EH (cell line): ENCODE measurements around the gene DOC2B.
"Not testable (repeated sequence)": the region's sequence is repeated elsewhere in the genome, so short reads cannot be mapped to it uniquely, and the experiment has no call there.

ENCODE experiments used
- DNase-seq: peaks from one replicate; pipeline ENCODE4 v3.0.0-alpha.2; 2015; ENCODE audit warnings: low read depth

Gene DOC2B

DNA sequence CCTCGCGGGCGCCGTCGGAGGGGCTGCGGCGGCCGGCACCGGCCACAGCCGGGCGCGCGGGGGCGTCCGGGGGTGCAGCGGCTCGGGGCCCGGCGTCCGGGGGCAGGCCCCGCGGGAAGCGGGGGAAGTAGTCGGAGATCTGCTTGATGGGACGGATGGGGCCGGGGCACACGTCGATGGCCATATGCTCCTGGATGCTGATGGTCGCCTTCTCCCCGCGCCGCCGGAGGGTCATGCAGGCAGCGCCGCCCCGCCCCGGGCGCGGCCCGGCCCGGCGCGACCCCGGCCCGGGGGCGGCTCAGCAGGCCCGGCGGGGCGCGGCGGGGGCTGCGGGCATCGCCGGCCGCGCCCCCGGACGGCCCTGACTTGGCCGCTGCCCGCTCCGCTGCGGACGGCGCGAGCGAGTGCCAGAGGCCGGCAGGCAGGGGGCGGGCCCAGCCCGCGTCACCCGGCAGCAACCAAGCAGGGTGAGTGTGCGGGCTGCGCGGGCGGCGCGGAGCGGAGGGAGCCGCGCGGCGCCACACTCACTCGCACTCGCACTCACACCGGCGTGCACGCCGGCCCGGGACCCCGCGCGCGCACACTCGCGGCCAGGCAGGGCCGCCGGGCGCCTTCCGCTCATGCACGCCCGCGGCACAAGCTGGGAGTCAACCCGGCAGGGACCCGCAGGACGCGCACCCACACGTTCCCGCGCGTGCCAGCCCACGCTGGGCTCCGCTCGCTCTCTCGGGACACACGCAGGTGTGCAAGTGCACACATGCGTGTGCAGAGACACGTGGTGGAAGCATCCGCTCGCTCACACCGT, at the start of gene DOC2B:
Gene DOC2B (minus strand): TSS at position 406 of the 805 bp plus-strand sequence. CDS start 171 bp downstream, at position 235.
- DNase-seq, result peak; percentile 42

DNA sequence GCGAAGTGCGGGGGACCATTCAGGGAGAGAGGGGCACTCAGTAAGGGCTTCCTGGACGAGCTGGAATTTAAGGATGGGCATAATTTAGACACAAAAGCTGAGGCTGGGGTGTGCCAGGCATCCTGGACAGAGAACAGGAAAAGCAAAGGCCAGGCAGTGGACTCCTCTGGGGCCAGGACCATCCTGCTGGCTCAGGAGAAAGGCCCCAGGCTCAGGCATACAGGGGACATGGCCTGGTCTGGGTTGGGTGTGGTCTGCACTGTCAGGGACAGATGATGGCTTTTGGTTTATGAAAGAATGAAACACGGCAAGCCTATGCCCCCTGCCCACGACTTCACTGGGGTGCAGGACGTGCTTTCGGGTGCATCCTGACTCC, 48.9 kb upstream of the DOC2B start:
- DNase-seq, result no peak

DNA sequence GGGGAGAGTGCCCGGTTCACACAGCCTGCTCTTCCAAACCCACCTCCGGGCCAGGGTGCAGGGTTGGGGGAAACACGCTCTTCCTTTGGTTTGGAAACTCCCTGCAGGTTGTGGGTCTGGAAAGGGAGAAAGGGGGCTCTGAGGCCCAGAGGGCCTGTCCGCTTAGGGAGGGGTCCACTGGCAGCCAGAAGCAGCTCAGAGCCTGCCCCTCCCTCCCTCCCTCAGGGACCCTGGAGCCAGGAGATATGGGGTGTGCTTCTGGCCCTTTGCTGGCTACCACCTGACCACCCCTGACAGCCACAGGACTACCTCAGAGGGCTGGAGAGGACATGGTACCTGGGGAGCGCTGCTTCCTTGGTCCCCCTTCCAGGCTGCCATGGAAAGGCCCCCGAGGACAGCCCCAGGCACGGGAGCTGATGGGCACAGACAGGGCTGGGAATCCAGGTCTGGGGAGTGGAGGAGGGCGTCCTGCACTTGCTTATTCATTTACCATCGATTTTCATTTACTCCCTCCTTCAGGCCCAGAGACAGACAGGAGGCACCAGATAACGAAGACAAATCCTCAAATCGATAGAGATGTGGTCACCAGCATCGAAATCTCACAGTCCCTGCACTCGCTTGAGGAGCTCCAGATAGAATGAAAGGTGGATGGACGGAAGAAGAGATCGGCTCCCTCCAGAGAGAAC, 48.4 kb upstream of the DOC2B start:
- no peak for DNase-seq

DNA sequence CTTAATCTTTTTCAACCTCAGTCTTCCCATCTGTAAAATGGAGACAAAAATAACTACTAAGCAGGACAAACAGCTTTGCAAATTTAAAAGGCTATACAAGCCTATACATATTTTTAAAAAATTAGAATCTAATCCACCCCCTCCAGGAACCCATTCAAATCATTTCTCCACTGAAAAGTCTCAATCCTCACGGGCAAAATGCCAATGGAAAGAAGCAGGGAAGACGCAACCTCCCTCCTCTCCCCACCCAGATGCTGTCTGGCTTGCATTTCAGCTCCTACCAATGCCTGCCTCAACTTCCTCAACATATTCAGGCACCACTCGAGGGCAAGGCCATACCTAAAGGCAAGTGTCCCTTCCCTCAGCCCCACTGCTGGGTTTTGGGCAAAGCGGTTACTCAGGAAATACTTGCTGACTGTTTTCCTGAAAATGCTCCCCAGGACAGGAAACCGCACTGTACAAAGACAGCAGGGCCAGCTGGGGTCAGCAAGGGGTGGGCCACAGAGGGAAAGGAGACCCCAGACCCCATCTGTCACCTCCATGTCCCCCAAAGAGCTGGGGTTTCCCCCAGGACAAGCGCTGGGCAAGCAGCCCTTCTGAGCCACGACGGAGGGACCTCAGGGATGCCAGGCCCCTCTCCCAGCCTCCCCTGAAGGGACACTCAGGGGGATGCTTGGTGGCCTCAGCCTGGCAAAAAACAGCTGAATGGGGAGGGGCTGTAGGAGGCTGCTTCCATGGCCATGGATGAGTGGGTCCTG, 47.7 kb upstream of the DOC2B start:
- DNase-seq, result peak; percentile 39

DNA sequence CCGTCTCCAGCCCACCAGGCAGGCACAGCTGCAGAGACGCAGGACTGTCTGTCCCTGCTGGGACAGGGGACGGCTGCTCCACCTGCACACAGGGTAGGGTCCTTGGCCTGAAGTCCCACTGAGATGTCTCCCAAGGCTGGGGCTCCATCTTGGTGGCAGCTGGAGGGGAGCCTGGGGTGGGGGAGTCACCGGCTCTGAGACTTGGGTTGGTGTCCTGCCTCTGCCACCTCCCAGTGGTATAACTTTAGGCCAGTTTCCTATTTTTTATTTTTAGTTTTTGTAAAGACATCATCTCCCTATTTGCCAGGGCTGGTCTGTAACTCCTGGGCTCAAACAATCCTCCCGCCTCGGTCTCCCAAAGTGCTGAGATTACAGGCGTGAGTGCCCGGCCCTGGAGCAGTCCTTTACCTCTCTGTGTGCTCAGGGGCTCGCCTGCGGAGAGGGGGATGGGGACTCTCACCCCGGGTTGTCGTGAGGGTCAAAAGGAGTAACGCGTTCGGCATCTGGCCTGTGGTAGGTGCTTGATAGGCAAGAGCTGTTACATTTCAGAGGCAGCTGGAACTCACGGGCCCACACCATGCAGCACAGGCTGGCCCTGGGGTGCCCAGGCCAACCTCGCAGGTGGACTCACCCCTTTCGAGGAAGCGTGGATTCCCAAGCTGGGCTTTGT, 46.6 kb upstream of the DOC2B start:
- no peak for DNase-seq

DNA sequence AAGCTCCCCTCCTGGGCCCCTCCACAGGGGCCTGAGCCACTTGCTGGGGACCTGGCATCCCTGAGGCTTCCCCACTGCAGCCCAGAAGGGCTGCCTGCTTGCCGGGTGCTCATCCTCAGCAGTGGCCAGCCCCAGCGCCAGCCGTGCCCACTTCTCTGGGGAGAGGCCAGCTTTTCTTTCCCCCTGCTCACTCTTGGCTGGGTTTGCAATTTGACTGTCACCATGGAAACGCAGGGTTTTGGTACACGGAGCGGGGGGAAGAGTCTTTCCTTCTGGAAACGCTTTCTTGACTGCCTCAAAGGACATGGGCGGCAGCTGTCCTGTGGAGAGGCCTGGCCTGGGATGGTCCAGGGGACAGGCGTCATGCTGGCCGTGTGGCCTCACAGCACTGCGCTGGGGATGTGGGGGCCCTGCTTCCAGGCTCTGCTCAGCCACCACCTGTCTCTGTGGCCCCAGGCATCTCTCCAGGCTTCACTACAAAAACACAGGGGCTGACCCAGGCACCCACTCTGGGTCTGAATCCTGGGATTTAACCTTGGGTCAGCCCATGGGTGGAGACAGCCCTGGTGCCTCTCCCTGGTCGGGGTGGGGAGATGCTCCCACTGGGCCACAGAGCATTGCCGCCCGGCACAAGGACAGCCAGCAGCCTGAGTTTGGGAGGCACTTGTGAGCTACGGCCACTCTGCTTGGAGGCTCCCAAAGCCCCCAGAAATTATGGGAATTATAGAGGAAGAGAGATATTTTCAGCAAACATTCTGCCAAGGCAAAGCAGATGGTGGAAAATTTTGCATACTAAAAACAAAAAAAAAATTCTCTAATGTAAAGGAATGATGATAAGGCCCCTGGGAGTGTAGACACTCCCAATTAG, 45.9 kb upstream of the DOC2B start:
- DNase-seq, result no peak

DNA sequence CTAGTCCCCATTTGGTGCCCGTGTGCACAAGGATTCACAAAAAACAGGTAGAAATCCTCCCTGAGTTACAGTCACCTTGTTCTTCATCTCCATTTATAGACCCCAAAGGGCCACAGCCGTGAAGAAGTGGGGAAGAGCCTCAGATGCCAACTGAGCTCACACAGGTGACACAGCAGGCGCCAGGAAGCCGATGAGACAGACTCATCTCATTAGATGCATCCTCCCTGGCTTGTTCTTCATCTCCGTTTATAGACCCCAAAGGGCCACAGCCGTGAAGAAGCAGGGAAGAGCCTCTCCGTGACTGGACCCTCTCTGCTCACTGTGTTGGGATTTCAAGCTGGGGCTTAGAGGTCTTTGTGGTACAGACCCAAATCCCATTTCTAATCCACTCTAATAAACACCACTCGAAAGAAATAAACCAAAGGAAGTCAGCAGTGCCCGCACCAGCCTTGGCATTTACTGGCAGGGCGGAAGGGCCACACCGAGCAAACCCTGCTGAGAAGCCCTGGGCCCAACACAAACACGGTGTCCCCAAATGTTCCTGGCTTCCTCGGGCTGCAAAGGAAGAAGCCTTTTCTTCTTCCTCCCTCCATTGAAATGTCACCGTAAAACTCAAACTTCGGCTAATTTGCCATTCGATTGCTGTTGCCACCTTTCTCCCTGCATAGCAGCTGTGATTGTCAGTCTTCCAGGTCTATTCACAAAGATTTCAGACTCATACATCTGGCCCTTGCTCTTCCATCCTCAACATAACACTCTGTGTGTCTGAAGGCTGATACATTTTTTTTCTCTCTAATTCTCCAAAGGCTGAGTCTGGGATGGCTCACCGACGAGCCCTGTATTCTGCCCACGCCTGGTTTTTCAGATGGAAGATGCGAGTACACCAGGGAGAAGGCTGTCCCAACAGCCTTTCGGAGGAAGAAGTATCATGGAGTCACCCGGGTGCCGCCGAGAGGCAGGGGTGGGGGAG, 44.9 kb upstream of the DOC2B start:
- no peak for DNase-seq

DNA sequence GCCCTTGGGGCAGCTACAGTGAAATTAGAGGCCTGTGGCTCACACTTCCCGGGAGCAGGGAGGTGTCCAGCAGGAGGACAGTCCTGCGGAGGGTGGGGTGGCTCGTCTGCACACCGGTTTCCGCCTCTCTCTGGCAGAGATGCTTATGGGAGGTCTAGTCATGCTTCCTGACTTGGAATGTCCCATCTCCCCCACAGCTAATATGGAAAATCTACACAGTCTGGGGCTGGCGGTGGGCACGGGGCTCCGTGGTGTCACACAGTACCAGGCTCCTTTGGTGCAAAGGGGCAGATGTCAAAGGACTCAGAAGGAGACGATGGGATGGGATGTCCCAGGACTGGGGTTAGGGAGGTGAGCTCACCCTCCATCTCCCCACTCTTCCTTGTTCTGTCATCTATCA, 44.1 kb upstream of the DOC2B start:
- no peak for DNase-seq

DNA sequence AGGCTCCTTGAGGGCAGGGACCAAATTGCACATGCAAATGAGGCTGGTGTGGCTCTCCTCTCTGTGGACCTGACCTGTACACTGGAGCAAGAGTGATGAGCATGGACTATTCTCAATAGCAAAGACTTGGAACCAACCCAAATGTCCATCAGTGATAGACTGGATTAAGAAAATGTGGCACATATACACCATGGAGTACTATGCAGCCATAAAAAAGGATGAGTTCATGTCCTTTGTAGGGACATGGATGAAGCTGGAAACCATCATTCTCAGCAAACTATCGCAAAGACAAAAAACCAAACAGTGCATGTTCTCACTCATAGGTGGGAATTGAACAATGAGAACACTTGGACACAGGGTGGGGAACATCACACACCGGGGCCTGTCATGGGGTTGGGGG, 43.1 kb upstream of the DOC2B start:
- not testable (repeated sequence) for DNase-seq

DNA sequence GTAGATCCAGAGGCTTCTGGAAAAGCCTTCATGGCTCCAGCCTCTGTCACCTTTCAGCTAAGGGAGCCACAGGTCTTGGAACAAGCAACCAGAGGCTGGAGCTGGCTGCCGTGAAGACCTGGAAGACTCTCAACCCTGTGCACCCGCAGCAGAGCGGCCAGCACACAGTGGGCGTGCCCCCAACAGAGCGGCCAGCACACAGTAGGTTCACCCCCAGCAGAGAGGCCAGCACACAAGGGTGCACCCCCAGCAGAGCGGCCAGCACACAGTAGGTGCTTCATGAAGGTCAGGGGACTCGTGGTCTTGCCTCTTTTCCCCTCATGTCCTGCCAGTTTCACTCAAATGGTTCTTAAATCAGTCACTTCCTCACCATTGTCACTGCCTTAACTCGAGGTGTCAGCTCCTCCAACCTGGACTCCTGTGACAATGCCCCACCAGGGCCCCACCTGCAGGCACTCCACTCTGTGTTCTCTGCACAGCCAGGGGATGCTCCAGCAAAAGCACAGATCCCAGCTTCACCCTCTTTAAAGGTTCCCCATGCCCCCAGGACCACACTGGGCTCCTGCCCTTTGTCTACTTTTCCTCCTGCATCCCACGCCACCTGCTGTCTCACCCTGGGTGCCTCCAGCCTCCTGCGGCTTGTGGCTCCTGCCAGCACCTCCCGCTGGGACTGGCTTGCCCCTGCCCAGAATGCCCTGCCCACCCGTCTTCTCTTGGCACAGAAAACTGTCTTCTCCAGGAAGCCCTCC, 42.4 kb upstream of the DOC2B start:
- DNase-seq, result no peak

DNA sequence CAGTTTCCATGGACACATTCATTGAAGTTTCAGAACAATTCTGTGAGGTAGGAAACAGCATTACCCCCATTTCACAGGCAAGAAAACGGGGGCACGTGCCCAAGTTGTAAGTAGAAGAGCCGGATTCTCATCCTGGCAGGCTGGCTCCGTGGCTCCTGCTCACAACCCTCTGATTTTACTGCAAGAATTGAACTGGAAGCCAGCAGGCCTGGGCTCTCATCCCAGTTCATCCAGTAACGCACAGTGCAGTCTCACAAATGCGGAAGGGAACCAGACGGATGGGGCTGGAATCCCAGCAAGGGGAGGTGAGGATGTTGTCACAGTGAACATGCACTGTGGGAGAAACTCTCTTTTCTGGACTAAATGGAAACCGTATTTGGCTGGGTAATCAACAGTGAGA, 40.7 kb upstream of the DOC2B start:
- no peak for DNase-seq

DNA sequence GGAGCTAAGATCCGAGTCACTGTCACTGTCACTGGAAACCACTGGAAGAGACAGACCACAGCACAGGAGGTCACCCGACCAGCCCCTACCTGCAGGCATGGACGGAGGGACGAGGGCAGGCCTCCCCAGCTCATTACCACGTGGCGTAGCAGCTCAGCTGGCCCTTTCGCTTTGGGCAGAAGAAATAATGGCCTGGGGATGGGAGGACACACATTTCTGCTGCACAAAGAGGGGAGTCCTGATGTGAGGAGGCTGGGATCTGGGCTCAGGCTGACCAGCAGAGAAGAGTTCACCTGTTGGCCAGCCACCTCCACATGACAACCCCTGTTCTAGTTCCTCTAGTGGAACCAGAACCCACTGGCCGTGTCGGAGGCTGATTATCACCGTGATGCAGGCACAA, 38.2 kb upstream of the DOC2B start:
- DNase-seq, result no peak

DNA sequence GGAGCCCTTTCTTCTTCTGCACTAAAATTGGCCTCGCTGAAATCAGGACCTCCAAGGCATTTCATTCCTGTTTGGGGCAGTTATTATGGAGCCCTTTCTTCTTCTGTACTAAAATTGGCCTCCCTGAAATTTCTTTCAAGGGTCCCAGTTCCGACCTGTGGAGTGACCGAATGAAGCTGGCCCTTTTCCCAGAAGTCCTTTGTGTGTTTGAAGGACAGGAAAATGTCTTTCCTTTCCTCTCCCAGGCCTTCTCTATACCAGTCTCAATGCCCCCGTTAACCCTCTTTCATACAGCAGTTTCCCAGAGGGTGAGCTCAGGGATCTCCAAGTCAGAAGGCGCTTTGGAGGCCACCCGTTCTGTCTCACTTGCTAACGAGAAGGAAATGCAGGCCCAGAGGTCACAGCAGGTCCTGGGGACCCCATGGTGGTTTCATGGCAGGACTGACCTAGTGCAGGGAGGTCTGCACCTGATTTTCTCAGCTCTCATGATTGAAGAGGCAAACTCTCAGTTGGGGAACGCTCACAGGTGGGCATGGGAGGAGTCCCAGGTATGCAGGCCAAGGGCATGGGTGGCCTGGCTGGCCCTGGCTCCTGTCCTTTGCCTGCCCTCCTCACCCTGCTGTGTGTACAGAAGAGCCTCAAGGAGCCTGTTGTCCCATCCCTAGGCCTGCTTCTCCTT, 37.1 kb upstream of the DOC2B start:
- DNase-seq, result no peak

DNA sequence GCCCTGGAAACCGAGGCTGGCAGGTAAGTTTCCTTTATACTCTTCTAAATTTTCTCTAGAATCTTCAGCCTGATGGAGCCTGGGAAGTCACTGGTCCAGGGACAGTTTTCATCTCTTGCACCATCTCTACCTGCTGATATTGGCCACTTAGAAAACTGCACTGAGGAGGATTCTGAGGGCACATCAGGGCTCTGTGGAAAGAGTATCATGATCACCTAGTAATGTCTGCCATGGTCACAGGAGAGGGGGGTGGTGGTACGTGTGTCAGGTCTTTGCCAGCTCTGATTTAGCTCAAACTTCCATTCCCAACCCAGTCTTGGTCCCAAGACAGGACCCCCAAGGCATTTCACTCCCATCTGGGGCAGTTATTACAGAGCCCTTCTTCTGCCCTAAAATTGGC, 35.2 kb upstream of the DOC2B start:
- DNase-seq, result no peak

DNA sequence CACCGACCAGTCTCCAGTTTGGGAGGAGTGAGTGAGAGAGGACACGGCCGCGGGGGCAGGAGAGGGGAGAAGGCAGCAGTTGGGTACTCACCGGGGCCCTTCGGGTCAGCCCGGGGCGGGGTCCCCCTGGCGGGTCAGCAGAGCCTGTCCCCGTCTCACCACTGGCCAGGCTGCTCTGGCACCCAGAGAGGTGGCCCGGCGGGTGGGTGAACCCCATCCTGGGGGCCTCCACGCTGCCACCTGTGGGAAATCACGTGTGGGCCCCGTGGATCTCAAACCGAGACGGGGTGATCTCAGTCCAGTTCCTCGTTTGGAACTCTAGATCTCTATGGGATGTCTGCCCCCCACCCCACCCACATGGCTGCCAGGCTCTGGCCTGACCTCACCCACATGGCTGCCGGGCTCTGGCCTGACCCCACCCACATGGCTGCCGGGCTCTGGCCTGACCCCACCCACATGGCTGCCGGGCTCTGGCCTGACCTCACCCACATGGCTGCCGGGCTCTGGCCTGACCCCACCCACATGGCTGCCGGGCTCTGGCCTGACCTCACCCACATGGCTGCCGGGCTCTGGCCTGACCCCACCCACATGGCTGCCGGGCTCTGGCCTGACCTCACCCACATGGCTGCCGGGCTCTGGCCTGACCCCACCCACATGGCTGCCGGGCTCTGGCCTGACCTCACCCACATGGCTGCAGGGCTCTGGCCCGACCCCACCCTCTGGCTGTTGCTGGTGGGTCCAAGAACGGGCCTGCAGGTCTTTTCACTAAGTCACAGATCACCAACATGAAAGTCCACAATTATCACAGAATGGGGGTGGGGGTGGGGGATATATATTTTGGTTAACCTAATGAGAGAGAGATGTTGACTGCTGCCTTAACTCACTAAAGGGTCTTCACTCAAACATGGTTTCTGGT, 34.4 kb upstream of the DOC2B start:
- not testable (repeated sequence) for DNase-seq

DNA sequence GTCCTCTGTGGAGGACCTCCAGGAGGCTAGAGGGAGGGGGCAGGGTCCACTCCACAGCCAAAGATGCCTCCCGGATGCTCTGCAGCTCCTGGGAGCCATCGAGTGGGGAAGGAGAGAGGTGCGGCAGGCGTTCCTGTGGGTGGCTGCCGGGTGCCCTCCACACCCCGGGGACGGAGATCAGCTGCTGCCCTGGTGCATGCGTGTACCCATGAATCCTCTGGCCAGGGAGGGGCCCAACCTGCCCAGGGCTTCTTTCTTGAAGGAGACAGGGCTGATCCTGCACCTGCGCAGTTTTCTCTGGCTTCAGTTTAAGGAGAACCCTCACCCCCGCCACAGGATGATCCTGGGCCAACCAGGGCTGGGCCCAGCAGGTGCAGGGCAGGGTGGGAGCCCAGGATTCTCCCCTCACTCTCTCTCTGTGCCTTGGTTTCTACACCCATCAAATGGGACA, 33.5 kb upstream of the DOC2B start:
- no peak for DNase-seq

DNA sequence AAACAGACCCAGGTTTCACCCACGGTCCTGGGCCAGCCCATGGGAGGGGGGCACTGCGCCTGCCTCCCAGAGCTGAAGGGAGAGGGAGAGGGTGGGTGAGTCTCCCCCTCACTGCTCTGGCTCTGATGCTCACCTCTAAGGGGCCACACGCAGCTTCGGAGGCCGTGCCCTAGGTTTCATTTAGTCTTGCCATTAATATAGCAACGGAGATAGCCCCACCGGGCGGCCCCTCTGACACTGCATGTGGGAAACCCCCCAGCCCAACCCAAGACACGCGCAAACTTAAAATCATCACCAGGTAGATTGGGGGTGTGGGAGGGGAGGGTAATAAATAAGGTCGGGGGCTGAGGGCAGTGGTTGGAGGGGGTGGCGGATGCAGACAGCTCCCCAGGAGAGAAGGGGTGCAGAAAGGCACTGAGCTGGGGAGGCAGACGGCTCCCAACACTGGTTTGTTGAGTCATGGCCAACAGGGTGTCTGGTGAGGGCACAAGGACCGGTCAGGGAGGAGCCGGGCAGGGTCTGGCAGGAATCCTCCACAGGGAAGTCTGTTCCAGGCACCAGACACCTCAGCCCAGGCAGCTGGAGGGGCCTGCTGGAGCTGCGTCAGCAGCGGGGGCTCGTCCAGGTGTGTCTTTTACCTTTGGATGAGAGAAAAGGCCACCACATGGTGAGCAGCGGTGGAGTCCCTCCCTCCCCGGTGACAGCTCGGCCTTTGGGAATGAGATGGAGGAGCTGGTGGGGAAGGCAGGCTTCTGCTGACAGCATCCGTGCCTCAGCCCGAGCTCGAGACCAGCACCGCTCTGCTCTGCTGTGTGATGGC, 32.0 kb upstream of the DOC2B start:
- no peak for DNase-seq
